Body of pancreas (tissue), 4 donors: ENCODE results near the gene ALX4. TPM values are rescaled to one million over a fixed set of nuclear protein-coding genes. Genes with fewer than 3 reads are reported as not detected.

Source experiments
- ATAC-seq: fragments of 150-250 bp; one replicate; pipeline ENCODE4 v1.9.1; 2016
- DNase-seq, 4 donors: peaks; one replicate each; pipeline ENCODE4 v3.0.0-alpha.2; 2019
- H3K27ac ChIP-seq, 4 donors: fragments of 200-600 bp; sonication (generic); 1 replicate in 3 of 4; 2 replicates in 1 of 4; pipeline versions ENCODE4 v1.5.1 to v1.6.1; 2016 to 2019; ENCODE audit warnings: mild to moderate bottlenecking in 1 of 4, mixed read lengths in 1 of 4, moderate library complexity in 1 of 4
- H3K27me3 ChIP-seq, 2 donors: fragments of 200-600 bp; sonication (generic); one replicate each; pipeline ENCODE4 v1.6.0; 2016; ENCODE audit warnings: mild to moderate bottlenecking in 1 of 2
- H3K36me3 ChIP-seq, 2 donors: fragments of 200-600 bp; sonication (generic); replicated peaks in 1 of 2; 2 replicates each; pipeline ENCODE4 v1.5.1; 2016; ENCODE audit warnings: low read depth in 2 of 2; ENCODE audit not compliant: insufficient read depth in 1 of 2
- H3K4me1 ChIP-seq: fragments of 200-600 bp; sonication (generic); one replicate; pipeline ENCODE4 v1.6.0; 2016
- H3K4me3 ChIP-seq, 2 donors: fragments of 200-600 bp; sonication (generic); 1 replicate in 1 of 2; 2 replicates in 1 of 2; pipeline ENCODE4 v1.5.1; 2016 to 2019
- H3K9me3 ChIP-seq, 3 donors: fragments of 200-600 bp; sonication (generic); 1 replicate in 2 of 3; 2 replicates in 1 of 3; pipeline ENCODE4 v1.5.1; 2016
- CTCF ChIP-seq, 7 experiments: fragments of 450-650 bp in 4 of 7; fragments of 200-600 bp in 3 of 7; sonication (generic) in 3 of 7; IDR thresholded peaks; one replicate each; pipeline ENCODE4 v1.5.1; 2016 to 2019; ENCODE audit warnings: antibody characterized with exemption in 7 of 7
- POLR2A ChIP-seq, 3 donors: fragments of 450-650 bp; IDR thresholded peaks; one replicate each; pipeline ENCODE4 v1.6.1; 2016; ENCODE audit warnings: antibody characterized with exemption in 3 of 3, mild to moderate bottlenecking in 2 of 3
- WGBS, 2 donors: methylation state at CpG; one replicate each; pipeline ENCODE4 v1.1.5; 2017; 5-methylcytosine and 5-hydroxymethylcytosine counted together
- intact Hi-C: fragments of 100-400 bp; cut with DNase I; formaldehyde crosslinking; loops from one replicate; pipeline ENCODE4 v1.15.1; 2023
- total RNA-seq, 2 donors: library from RNA; depleted of rRNA; stranded (reverse); fragments of >200 nt; gene quantifications; one replicate each; pipeline ENCODE4 v1.1.0, GENCODE V29; 2016

Gene ALX4
- total RNA-seq = not detected

GRCh38 chr11:44309478-44310205 is at the start of gene ALX4:
TSS of gene ALX4 (minus strand) at chr11:44310139. CDS start at chr11:44310062, 77 bp downstream.
- intact Hi-C loops = no loop called here
- Histone ChIP-seq H3K4me1 (peaks cover 38% of the 10 kb centered on the region), H3K27ac (no peak within 1 kb of the TSS), H3K27me3 (peaks cover 0 to 67% of the 10 kb centered on the region in 2 donors), H3K36me3 (no peaks in the 10 kb centered on the region), H3K4me3 (no peak within 1 kb of the TSS), H3K9me3 (no peaks in the 10 kb centered on the region)
- DNase-seq = peak in 2 of 4 donors; percentile 16 to 32
- TF ChIP-seq CTCF (IDR thresholded peaks at IDR 0.05) (no peak), POLR2A (IDR thresholded peaks at IDR 0.05) (no peak)
- WGBS, 2 donors = 1 to 8% methylated on average over 16 to 67 of the region's 71 CpGs
- ATAC-seq = no peak

GRCh38 chr11:44359162-44359561 is 49.2 kb upstream of the ALX4 start:
- Histone ChIP-seq H3K36me3 (no peaks in the 10 kb centered on the region), H3K9me3 (no peaks in the 10 kb centered on the region), H3K27me3 (no peaks in the 10 kb centered on the region), H3K4me3 (no peak overlapping the region), H3K4me1 (no peaks in the 10 kb centered on the region), H3K27ac (no peak overlapping the region)
- TF ChIP-seq POLR2A (IDR thresholded peaks at IDR 0.05) = no peak
- TF ChIP-seq CTCF (IDR thresholded peaks at IDR 0.05) = no peak
- DNase-seq = no peak
- 51 to 61% methylated on average over 12 of the region's 12 CpGs for WGBS, 2 donors
- no peak for ATAC-seq
- intact Hi-C loops = no loop called here

GRCh38 chr11:44358713-44359112 is 48.8 kb upstream of the ALX4 start:
- no peaks in the 10 kb centered on the region for H3K27me3 ChIP-seq
- DNase-seq = no peak
- intact Hi-C loops = no loop called here
- H3K4me1 ChIP-seq = no peaks in the 10 kb centered on the region
- 69 to 79% methylated on average over 7 of the region's 7 CpGs for WGBS, 2 donors
- no peaks in the 10 kb centered on the region for H3K9me3 ChIP-seq
- no peaks in the 10 kb centered on the region for H3K36me3 ChIP-seq
- ATAC-seq = no peak
- H3K4me3 ChIP-seq = no peak overlapping the region
- TF ChIP-seq CTCF (IDR thresholded peaks at IDR 0.05) (no peak), POLR2A (IDR thresholded peaks at IDR 0.05) (no peak)
- H3K27ac ChIP-seq = no peak overlapping the region

- H3K36me3 ChIP-seq = no peaks in the 10 kb centered on the region
- H3K4me3 ChIP-seq = no peak overlapping the region
- H3K4me1 ChIP-seq = no peaks in the 10 kb centered on the region
- no peaks in the 10 kb centered on the region for H3K27me3 ChIP-seq
- TF ChIP-seq CTCF (IDR thresholded peaks at IDR 0.05) (no peak), POLR2A (IDR thresholded peaks at IDR 0.05) (no peak)
- H3K27ac ChIP-seq = no peak overlapping the region
- no peak for DNase-seq
- intact Hi-C loops = no loop called here
- ATAC-seq = no peak
- WGBS, 2 donors = 71 to 78% methylated on average over 3 of the region's 3 CpGs
- no peaks in the 10 kb centered on the region for H3K9me3 ChIP-seq
Measured at GRCh38 chr11:44357711-44358110, 47.8 kb upstream of the ALX4 start.

- no peaks in the 10 kb centered on the region for H3K4me1 ChIP-seq
- TF ChIP-seq CTCF (IDR thresholded peaks at IDR 0.05) (no peak), POLR2A (IDR thresholded peaks at IDR 0.05) (no peak)
- H3K9me3 ChIP-seq = no peaks in the 10 kb centered on the region
- no peak for ATAC-seq
- intact Hi-C loops = no loop called here
- WGBS, 2 donors = 86 to 91% methylated on average over 5 of the region's 5 CpGs
- no peaks in the 10 kb centered on the region for H3K36me3 ChIP-seq
- no peak for DNase-seq
- H3K4me3 ChIP-seq = no peak overlapping the region
- no peaks in the 10 kb centered on the region for H3K27me3 ChIP-seq
- no peak overlapping the region for H3K27ac ChIP-seq
Measured at GRCh38 chr11:44356351-44356750, 46.4 kb upstream of the ALX4 start.
